NCI-H128 (cell line): ENCODE results near the gene FBXL5.

Experiments
- DNase-seq: peaks from one replicate; lab custom pipeline; 2025; ENCODE audit not compliant: unreplicated experiment; lab: John Stamatoyannopoulos, UW

FBXL5 gene

GRCh38 chr4:15562623-15563022 is 92.5 kb downstream of the FBXL5 start:
- DNase-seq, result no peak

GRCh38 chr4:15562114-15562513 is 93.0 kb downstream of the FBXL5 start:
- DNase-seq, result no peak

- DNase-seq, result no peak
Observed at GRCh38 chr4:15558561-15558960, 96.6 kb downstream of the FBXL5 start.

- no peak for DNase-seq
Observed at GRCh38 chr4:15557786-15558550, 97.2 kb downstream of the FBXL5 start.

- DNase-seq, result no peak
Observed at GRCh38 chr4:15556511-15557092, 98.6 kb downstream of the FBXL5 start.
